Measurements from ENCODE around the gene SLK. TPM values are rescaled to one million over a fixed set of nuclear protein-coding genes. Genes with fewer than 3 reads are reported as not detected.

Gene SLK
- total RNA-seq, 2 experiments from 2014 or later, result 20.5 to 20.8 TPM

GRCh38 chr10:104040862-104041789 lies 74.2 kb downstream of the SLK start:
- Mint-ChIP-seq H3K36me3 (ENCODE audit: low read depth) (no peaks in the 10 kb centered on the region), H3K4me3 (no peak overlapping the region), H3K27ac (no peak overlapping the region), H3K27me3 (no peaks in the 10 kb centered on the region), H3K4me1 (ENCODE audit: low read depth) (no peaks in the 10 kb centered on the region), H3K9me3 (no peaks in the 10 kb centered on the region)
- no peaks in the 10 kb centered on the region for H3K4me1 ChIP-seq (ENCODE audit: insufficient read depth, low read length)
- ChIA-PET POLR2A (no interaction called here), CTCF (no interaction called here)
- TF ChIP-seq CTCF (IDR thresholded peaks at IDR 0.05), result no peak
- DNase-seq, result no peak
- H3K36me3 ChIP-seq (ENCODE audit: insufficient read depth, low read length), result no peaks in the 10 kb centered on the region
- no peaks in the 10 kb centered on the region for H3K9me3 ChIP-seq (ENCODE audit: control insufficient read depth in 1 of 2, insufficient read depth in 1 of 2, low read length in 2 of 2)
- H3K4me3 ChIP-seq (ENCODE audit: low read length), result no peak overlapping the region
- no peak overlapping the region for H3K27ac ChIP-seq (ENCODE audit: low read depth in 1 of 2, low read length in 2 of 2)
- no peak for ATAC-seq (ENCODE audit: poor library complexity)
- intact Hi-C loops (cut with DNase I, micrococcal nuclease), result no loop called here
- no peaks in the 10 kb centered on the region for H3K27me3 ChIP-seq (ENCODE audit: control insufficient read depth in 1 of 2, insufficient read depth in 2 of 2, low read length in 2 of 2)

GRCh38 chr10:104041891-104042535 lies 75.1 kb downstream of the SLK start:
- intact Hi-C loops (cut with DNase I, micrococcal nuclease), result no loop called here
- no peaks in the 10 kb centered on the region for H3K36me3 ChIP-seq (ENCODE audit: insufficient read depth, low read length)
- H3K4me1 ChIP-seq (ENCODE audit: insufficient read depth, low read length), result no peaks in the 10 kb centered on the region
- H3K9me3 ChIP-seq (ENCODE audit: control insufficient read depth in 1 of 2, insufficient read depth in 1 of 2, low read length in 2 of 2), result no peaks in the 10 kb centered on the region
- no peak for ATAC-seq (ENCODE audit: poor library complexity)
- no peak overlapping the region for H3K27ac ChIP-seq (ENCODE audit: low read depth in 1 of 2, low read length in 2 of 2)
- no peaks in the 10 kb centered on the region for H3K36me3 Mint-ChIP-seq (ENCODE audit: low read depth)
- H3K4me3 ChIP-seq (ENCODE audit: low read length), result no peak overlapping the region
- CTCF ChIA-PET, result no interaction called here
- no peak for DNase-seq
- TF ChIP-seq CTCF (IDR thresholded peaks at IDR 0.05), result no peak
- no peaks in the 10 kb centered on the region for H3K4me1 Mint-ChIP-seq (ENCODE audit: low read depth)
- no peaks in the 10 kb centered on the region for H3K27me3 Mint-ChIP-seq
- no peaks in the 10 kb centered on the region for H3K9me3 Mint-ChIP-seq
- POLR2A ChIA-PET, result no interaction called here
- H3K27ac Mint-ChIP-seq, result no peak overlapping the region
- H3K27me3 ChIP-seq (ENCODE audit: control insufficient read depth in 1 of 2, insufficient read depth in 2 of 2, low read length in 2 of 2), result no peaks in the 10 kb centered on the region
- no peak overlapping the region for H3K4me3 Mint-ChIP-seq

GRCh38 chr10:104043185-104043830 lies 76.4 kb downstream of the SLK start:
- DNase-seq, result no peak
- Histone ChIP-seq H3K4me3 (ENCODE audit: low read length) (no peak overlapping the region), H3K4me1 (ENCODE audit: insufficient read depth, low read length) (no peaks in the 10 kb centered on the region), H3K36me3 (ENCODE audit: insufficient read depth, low read length) (no peaks in the 10 kb centered on the region), H3K9me3 (ENCODE audit: control insufficient read depth in 1 of 2, insufficient read depth in 1 of 2, low read length in 2 of 2) (no peaks in the 10 kb centered on the region), H3K27ac (ENCODE audit: low read depth in 1 of 2, low read length in 2 of 2) (no peak overlapping the region), H3K27me3 (ENCODE audit: control insufficient read depth in 1 of 2, insufficient read depth in 2 of 2, low read length in 2 of 2) (no peaks in the 10 kb centered on the region)
- no peaks in the 10 kb centered on the region for H3K36me3 Mint-ChIP-seq (ENCODE audit: low read depth)
- ChIA-PET CTCF (no interaction called here), POLR2A (no interaction called here)
- no peaks in the 10 kb centered on the region for H3K9me3 Mint-ChIP-seq
- intact Hi-C loops (cut with DNase I, micrococcal nuclease), result no loop called here
- H3K27me3 Mint-ChIP-seq, result no peaks in the 10 kb centered on the region
- TF ChIP-seq CTCF (IDR thresholded peaks at IDR 0.05), result no peak
- H3K4me3 Mint-ChIP-seq, result no peak overlapping the region
- no peak for ATAC-seq (ENCODE audit: poor library complexity)
- no peak overlapping the region for H3K27ac Mint-ChIP-seq
- H3K4me1 Mint-ChIP-seq (ENCODE audit: low read depth), result no peaks in the 10 kb centered on the region
